ENCODE data around the gene ANKIB1. TPM values are rescaled to one million over a fixed set of nuclear protein-coding genes. Genes with fewer than 3 reads are reported as not detected.

ANKIB1 gene
- polyA plus RNA-seq, 1 donor (not counting 4 experiments of a cell fraction or from before 2014, with no cell fraction given): 37.0 TPM

DNA sequence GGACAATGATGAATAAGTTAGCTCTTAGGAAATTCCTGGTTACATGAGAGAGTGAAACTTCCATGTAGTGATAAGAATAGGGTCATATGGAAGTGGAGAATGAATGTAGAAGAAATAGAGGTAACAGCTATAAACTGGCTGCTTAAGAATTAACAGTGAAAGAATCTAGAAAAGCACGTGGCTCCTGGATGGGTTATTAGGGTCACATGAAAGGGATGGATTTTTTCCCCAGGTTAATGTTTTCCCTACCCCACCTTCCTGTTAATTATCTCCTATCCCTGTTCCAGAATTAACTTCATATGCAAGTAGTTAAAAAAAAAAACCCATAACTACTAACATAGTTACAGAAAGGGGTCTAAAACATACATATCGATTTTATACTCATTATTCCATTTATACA is 58.0 kb downstream of the ANKIB1 start:
- Histone ChIP-seq H3K79me2 (ENCODE audit: control insufficient read depth, insufficient read depth, low read length) (no peaks in the 10 kb centered on the region), H3K9ac (ENCODE audit: control insufficient read depth, extremely low read depth, insufficient read depth, low read length) (no peak overlapping the region), H3K9me3 (ENCODE audit: control insufficient read depth, low read depth, low read length) (no peaks in the 10 kb centered on the region), H3K4me3 (ENCODE audit: control insufficient read depth in 2 of 3, extremely low read depth in 1 of 3, insufficient read depth in 2 of 3, low read depth in 1 of 3, low read length in 3 of 3) (no peak overlapping the region), H3K36me3 (ENCODE audit: control insufficient read depth in 2 of 2, extremely low read depth in 1 of 2, insufficient read depth in 2 of 2, low read length in 2 of 2) (no peaks in the 10 kb centered on the region), H3K4me1 (ENCODE audit: control insufficient read depth, extremely low read depth, insufficient read depth, low read length) (peaks cover 10% of the 10 kb centered on the region), H2AFZ (ENCODE audit: control insufficient read depth, low read length) (no peak overlapping the region), H3K27ac (ENCODE audit: control insufficient read depth, insufficient read depth, low read length) (no peak overlapping the region), H4K20me1 (ENCODE audit: control insufficient read depth, extremely low read depth, insufficient read depth, low read length) (no peaks in the 10 kb centered on the region), H3K27me3 (ENCODE audit: control insufficient read depth, extremely low read depth, insufficient read depth, low read length) (no peaks in the 10 kb centered on the region), H3K9me1 (ENCODE audit: control insufficient read depth, extremely low read depth, insufficient read depth, low read length) (no peaks in the 10 kb centered on the region), H3K4me2 (ENCODE audit: control insufficient read depth, extremely low read depth, insufficient read depth, low read depth, low read length) (no peak overlapping the region)
- dilution Hi-C loops (cut with MboI; ENCODE audit: extremely low pct_ligation_motif_present, low sequenced_read_pairs): no loop called here
- no peak for TF ChIP-seq EZH2 (IDR thresholded peaks at IDR 0.05; ENCODE audit: low read length)
- TF ChIP-seq, protein P1, sequence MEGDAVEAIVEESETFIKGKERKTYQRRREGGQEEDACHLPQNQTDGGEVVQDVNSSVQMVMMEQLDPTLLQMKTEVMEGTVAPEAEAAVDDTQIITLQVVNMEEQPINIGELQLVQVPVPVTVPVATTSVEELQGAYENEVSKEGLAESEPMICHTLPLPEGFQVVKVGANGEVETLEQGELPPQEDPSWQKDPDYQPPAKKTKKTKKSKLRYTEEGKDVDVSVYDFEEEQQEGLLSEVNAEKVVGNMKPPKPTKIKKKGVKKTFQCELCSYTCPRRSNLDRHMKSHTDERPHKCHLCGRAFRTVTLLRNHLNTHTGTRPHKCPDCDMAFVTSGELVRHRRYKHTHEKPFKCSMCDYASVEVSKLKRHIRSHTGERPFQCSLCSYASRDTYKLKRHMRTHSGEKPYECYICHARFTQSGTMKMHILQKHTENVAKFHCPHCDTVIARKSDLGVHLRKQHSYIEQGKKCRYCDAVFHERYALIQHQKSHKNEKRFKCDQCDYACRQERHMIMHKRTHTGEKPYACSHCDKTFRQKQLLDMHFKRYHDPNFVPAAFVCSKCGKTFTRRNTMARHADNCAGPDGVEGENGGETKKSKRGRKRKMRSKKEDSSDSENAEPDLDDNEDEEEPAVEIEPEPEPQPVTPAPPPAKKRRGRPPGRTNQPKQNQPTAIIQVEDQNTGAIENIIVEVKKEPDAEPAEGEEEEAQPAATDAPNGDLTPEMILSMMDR (optimal IDR thresholded peaks at IDR 0.05 in 1 of 3, IDR thresholded peaks at IDR 0.05 in 1 of 3, conservative IDR thresholded peaks at IDR 0.05 in 1 of 3; ENCODE audit: extremely low read depth in 1 of 3, insufficient read depth in 2 of 3, low read length in 3 of 3): no peak
- no peak for FAIRE-seq
- no peak for DNase-seq (ENCODE audit: low read depth, low spot score)

- no peak overlapping the region for H3K9ac ChIP-seq (ENCODE audit: control insufficient read depth, extremely low read depth, insufficient read depth, low read length)
These were observed 58.7 kb downstream of the ANKIB1 start for GRCh38 chr7:92304406-92304893.

More at GRCh38 chr7:92304406-92304893, 58.7 kb downstream of the ANKIB1 start:
- TF ChIP-seq, protein P1 (optimal IDR thresholded peaks at IDR 0.05 in 1 of 3, IDR thresholded peaks at IDR 0.05 in 1 of 3, conservative IDR thresholded peaks at IDR 0.05 in 1 of 3; ENCODE audit: extremely low read depth in 1 of 3, insufficient read depth in 2 of 3, low read length in 3 of 3): no peak
- no peak for TF ChIP-seq EZH2 (IDR thresholded peaks at IDR 0.05; ENCODE audit: low read length)
- Histone ChIP-seq H3K4me2 (ENCODE audit: control insufficient read depth, extremely low read depth, insufficient read depth, low read depth, low read length) (no peak overlapping the region), H3K9me1 (ENCODE audit: control insufficient read depth, extremely low read depth, insufficient read depth, low read length) (no peaks in the 10 kb centered on the region), H3K4me1 (ENCODE audit: control insufficient read depth, extremely low read depth, insufficient read depth, low read length) (peaks cover 14% of the 10 kb centered on the region), H3K79me2 (ENCODE audit: control insufficient read depth, insufficient read depth, low read length) (no peaks in the 10 kb centered on the region), H3K27ac (ENCODE audit: control insufficient read depth, insufficient read depth, low read length) (no peak overlapping the region), H3K36me3 (ENCODE audit: control insufficient read depth in 2 of 2, extremely low read depth in 1 of 2, insufficient read depth in 2 of 2, low read length in 2 of 2) (peaks cover 0 to 2% of the 10 kb centered on the region in 2 experiments), H3K27me3 (ENCODE audit: control insufficient read depth, extremely low read depth, insufficient read depth, low read length) (no peaks in the 10 kb centered on the region), H4K20me1 (ENCODE audit: control insufficient read depth, extremely low read depth, insufficient read depth, low read length) (no peaks in the 10 kb centered on the region), H3K4me3 (ENCODE audit: control insufficient read depth in 2 of 3, extremely low read depth in 1 of 3, insufficient read depth in 2 of 3, low read depth in 1 of 3, low read length in 3 of 3) (no peak overlapping the region), H3K9me3 (ENCODE audit: control insufficient read depth, low read depth, low read length) (no peaks in the 10 kb centered on the region), H2AFZ (ENCODE audit: control insufficient read depth, low read length) (no peak overlapping the region)
- dilution Hi-C loops (cut with MboI; ENCODE audit: extremely low pct_ligation_motif_present, low sequenced_read_pairs): no loop called here
- FAIRE-seq (no peak), DNase-seq (ENCODE audit: low read depth, low spot score) (no peak)
